Measurements from ENCODE around the gene ORAI2. TPM values are rescaled to one million over a fixed set of nuclear protein-coding genes. Genes with fewer than 3 reads are reported as not detected.
"Not testable (repeated sequence)": the region's sequence is repeated elsewhere in the genome, so short reads cannot be mapped to it uniquely, and the experiment has no call there.

Gene ORAI2
- total RNA-seq, 2 experiments from 2014 or later: 51.9 to 58.3 TPM

DNA sequence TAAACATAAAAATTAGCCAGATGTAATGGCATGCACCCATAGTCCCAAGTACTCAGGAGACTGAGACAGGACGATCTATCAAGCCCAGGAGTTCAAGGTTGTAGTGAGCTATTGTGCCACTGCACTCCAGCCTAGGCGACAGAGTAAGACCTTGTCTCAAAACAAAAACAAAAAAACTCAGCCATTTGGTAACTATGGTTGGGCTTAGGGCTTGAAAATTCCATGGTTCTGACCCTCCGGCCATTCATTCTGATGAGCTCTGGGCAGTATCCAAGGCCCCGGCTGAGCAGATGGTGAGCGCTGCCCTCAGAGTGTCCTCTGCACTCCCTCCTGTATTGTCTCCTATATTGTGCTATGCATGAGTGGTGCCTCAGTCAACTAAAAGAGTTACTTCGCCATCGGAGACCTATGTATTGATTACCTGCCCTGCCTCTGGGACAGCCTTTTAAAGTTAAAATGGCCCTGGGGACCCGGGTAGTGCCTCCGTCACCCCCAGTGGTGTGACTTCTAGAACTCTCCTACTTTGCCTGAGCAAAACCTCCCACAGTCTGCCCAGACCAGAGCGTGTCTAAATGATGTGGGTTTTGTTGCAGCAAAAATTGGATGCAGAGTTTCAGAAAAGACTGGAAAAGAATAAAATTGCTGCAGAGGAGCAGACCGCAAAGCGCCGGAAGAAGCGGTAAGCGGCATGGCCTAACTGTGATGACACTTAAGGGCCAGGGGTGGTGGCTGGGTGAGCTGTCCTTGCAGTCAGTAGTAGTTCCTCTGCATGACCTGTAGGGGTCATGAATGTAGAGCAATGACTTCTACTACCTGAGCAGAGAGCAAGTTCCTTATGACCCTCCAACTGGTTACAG, 29.1 kb upstream of the ORAI2 start:
- peak; percentile 94 for ATAC-seq (ENCODE audit: low read depth)
- H3K27ac Mint-ChIP-seq: no peak overlapping the region
- H3K27me3 Mint-ChIP-seq: no peaks in the 10 kb centered on the region
- H3K36me3 Mint-ChIP-seq: peaks cover 15% of the 10 kb centered on the region
- H3K4me1 Mint-ChIP-seq: peaks cover 10% of the 10 kb centered on the region
- POLR2A ChIA-PET: interaction anchor here (0.7 to 1.1 kb wide), 3 partner anchors 29 to 60 kb away, joined by 3 to 5 read pairs (median 3); partner anchors contain the start of gene ORAI2
- no peaks in the 10 kb centered on the region for H3K9me3 Mint-ChIP-seq
- H3K4me3 Mint-ChIP-seq: no peak overlapping the region
- DNase-seq: peak; percentile 40

DNA sequence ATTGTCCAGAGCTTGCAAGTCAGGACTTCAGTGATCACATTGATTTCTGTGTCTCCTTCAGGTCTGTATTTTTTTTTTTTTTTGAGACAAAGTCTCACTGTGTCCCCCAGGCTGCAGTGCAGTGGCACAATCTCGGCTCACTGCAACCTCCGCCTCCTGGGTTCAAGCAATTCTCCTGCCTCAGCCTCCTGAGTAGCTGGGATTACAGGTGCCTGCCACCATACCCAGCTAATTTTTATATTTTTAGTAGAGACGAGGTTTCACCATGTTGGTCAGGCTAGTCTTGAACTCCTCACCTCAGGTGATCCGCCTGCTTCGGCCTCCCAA, 28.6 kb upstream of the ORAI2 start:
- peaks cover 20% of the 10 kb centered on the region for H3K36me3 Mint-ChIP-seq
- not testable (repeated sequence) for H3K4me1 Mint-ChIP-seq; H3K9me3 Mint-ChIP-seq; DNase-seq; H3K4me3 Mint-ChIP-seq; H3K27ac Mint-ChIP-seq; H3K27me3 Mint-ChIP-seq; ATAC-seq (ENCODE audit: low read depth)
- POLR2A ChIA-PET: interaction anchor here (0.7 to 1.1 kb wide), 3 partner anchors 28 to 59 kb away, joined by 3 to 5 read pairs (median 3); partner anchors contain the start of gene ORAI2

GRCh38 chr7:102407910-102408309, 25.5 kb upstream of the ORAI2 start:
- DNase-seq (no peak), ATAC-seq (ENCODE audit: low read depth) (no peak)
- Mint-ChIP-seq H3K27me3 (no peaks in the 10 kb centered on the region), H3K9me3 (no peaks in the 10 kb centered on the region), H3K4me3 (no peak overlapping the region), H3K36me3 (peaks cover 30% of the 10 kb centered on the region), H3K4me1 (peaks cover 10% of the 10 kb centered on the region), H3K27ac (no peak overlapping the region)
- POLR2A ChIA-PET: interaction anchor here (2.0 kb wide), 1 partner anchor 19 kb away, joined by 6 read pairs; no protein-coding TSS in a partner anchor

DNA sequence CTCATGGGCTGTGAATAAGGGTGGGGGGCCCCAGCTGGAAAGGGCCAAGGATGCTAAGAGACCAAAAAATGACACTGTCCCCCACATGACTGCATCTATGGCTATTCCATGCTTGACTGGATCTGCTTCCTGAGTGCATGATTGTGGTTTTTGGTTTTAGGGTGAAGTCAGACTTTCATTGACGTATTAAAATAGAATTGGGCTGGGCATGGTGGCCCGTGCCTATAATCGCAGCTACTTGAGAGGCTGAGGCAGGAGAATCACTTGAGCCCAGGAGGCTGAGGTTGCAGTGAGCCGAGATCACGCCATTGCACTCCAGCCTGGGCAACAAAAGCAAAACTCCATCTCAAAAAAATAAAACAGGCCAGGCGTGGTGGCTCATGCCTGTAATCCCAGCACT, 24.8 kb upstream of the ORAI2 start:
- H3K36me3 Mint-ChIP-seq: peaks cover 30% of the 10 kb centered on the region
- DNase-seq; H3K27ac Mint-ChIP-seq; H3K4me3 Mint-ChIP-seq; H3K4me1 Mint-ChIP-seq; POLR2A ChIA-PET; H3K9me3 Mint-ChIP-seq; ATAC-seq (ENCODE audit: low read depth); H3K27me3 Mint-ChIP-seq: not testable (repeated sequence)

GRCh38 chr7:102409340-102409739, 24.0 kb upstream of the ORAI2 start:
- Mint-ChIP-seq H3K4me3 (no peak overlapping the region), H3K27me3 (no peaks in the 10 kb centered on the region), H3K36me3 (peaks cover 30% of the 10 kb centered on the region), H3K27ac (peak overlapping the region; percentile 63), H3K4me1 (peaks cover 10% of the 10 kb centered on the region), H3K9me3 (no peaks in the 10 kb centered on the region)
- ATAC-seq (ENCODE audit: low read depth) (no peak), DNase-seq (no peak)
- POLR2A ChIA-PET: interaction anchor here (1.7 kb wide), 1 partner anchor 17 kb away, joined by 8 read pairs; no protein-coding TSS in a partner anchor

DNA sequence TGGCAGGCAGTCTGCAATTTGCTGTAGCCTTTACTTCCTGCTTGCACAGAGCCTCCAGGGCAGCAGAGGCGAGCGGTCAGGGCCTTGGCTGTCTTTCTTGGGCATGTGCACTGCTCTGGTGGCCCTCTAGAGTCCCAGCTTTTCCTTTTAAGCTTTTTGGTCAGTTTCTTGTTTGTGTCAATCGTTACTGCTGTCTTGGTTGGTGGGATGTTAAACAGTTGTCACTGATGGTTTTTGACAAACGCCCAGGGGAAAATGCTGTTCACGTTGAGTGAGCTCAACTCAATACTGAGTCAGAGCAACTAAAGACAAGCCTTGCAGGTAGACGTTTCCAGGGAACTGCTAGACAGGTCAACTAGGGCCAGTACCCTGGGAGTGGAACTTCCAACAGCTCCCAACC, 23.3 kb upstream of the ORAI2 start:
- H3K9me3 Mint-ChIP-seq: no peaks in the 10 kb centered on the region
- peaks cover 30% of the 10 kb centered on the region for H3K36me3 Mint-ChIP-seq
- no peak overlapping the region for H3K27ac Mint-ChIP-seq
- ATAC-seq (ENCODE audit: low read depth) (no peak), DNase-seq (no peak)
- H3K4me1 Mint-ChIP-seq: peaks cover 14% of the 10 kb centered on the region
- no peaks in the 10 kb centered on the region for H3K27me3 Mint-ChIP-seq
- POLR2A ChIA-PET: interaction anchor here (1.7 kb wide), 1 partner anchor 16 kb away, joined by 8 read pairs; no protein-coding TSS in a partner anchor
- no peak overlapping the region for H3K4me3 Mint-ChIP-seq

DNA sequence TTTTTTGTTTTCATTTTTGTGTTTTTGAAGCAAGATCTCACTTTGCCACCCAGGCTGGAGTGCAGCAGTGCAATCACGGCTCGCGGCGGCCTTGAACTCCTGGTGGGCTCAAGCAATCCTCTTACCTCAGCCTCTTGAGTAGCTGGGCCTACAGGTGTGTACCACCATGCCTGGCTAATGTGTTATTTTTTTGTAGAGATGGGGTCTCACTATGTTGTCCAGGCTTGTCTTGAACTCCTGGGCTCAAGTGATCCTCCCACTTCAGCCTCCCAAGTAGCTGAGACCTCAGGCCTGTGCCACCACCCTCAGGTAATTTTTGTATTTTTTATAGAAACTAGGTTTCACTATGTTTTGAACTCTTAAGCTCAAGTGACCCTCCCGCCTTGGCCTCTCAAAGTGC, 22.5 kb upstream of the ORAI2 start:
- Mint-ChIP-seq H3K9me3 (no peaks in the 10 kb centered on the region), H3K27me3 (no peaks in the 10 kb centered on the region), H3K4me1 (peaks cover 22% of the 10 kb centered on the region), H3K27ac (no peak overlapping the region), H3K36me3 (peaks cover 28% of the 10 kb centered on the region), H3K4me3 (no peak overlapping the region)
- POLR2A ChIA-PET: interaction anchor here (1.7 kb wide), 1 partner anchor 15 kb away, joined by 8 read pairs; no protein-coding TSS in a partner anchor
- DNase-seq: no peak
- ATAC-seq (ENCODE audit: low read depth): no peak

DNA sequence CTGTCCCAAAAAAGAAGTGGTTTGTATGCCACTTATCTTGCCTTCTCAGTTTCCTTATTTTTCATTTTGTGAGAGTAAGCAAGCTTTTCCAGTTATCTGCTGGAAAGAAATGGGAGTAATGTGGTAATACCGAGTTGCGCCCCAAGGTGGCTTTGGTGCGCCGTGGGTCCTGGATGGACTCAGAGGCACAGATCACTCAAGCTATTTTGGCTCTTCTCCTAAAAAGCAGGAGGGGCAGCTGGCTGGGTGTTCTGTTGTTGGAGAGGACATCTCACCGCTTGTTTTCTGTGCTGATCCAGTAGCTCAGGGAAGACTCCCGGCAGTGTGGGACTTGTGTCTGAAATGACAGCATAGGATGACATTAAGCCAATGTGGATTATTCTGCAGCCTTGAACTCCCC, 20.8 kb upstream of the ORAI2 start:
- no peak for DNase-seq
- ATAC-seq (ENCODE audit: low read depth): peak; percentile 18
- no peak overlapping the region for H3K4me3 Mint-ChIP-seq
- POLR2A ChIA-PET: interaction anchor here (0.5 to 1.6 kb wide), 4 partner anchors 12 to 38 kb away, joined by 3 to 11 read pairs (median 4); partner anchors contain the start of gene ORAI2
- no peaks in the 10 kb centered on the region for H3K9me3 Mint-ChIP-seq
- no peaks in the 10 kb centered on the region for H3K27me3 Mint-ChIP-seq
- peak overlapping the region; percentile 51 for H3K27ac Mint-ChIP-seq
- H3K4me1 Mint-ChIP-seq: peaks cover 38% of the 10 kb centered on the region
- H3K36me3 Mint-ChIP-seq: peaks cover 33% of the 10 kb centered on the region

DNA sequence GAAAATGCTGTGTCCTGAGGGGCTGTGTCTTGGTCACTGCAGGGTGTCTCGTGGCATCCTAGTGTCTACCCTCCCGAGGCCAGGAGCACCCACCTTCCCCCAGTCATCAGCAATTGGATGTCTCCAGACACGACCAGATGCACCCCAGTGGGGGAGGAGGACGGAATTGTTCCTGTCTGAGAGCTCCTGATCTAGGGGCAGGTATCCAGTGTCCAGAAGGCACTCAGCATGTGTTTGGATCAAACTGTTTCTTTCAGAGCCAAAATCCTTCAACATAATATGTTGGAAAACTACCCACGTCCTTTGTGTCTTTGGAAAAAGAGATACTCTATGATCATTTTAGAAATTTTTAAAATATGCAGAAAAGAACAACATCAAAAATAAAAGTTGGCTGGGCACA, 20.3 kb upstream of the ORAI2 start:
- POLR2A ChIA-PET: interaction anchor here (1.0 to 1.6 kb wide), 3 partner anchors 11 to 37 kb away, joined by 3 to 11 read pairs (median 4); no protein-coding TSS in a partner anchor
- H3K4me3 Mint-ChIP-seq: no peak overlapping the region
- no peak for ATAC-seq (ENCODE audit: low read depth)
- peaks cover 33% of the 10 kb centered on the region for H3K36me3 Mint-ChIP-seq
- H3K9me3 Mint-ChIP-seq: no peaks in the 10 kb centered on the region
- no peak for DNase-seq
- no peaks in the 10 kb centered on the region for H3K27me3 Mint-ChIP-seq
- peak overlapping the region; percentile 51 for H3K27ac Mint-ChIP-seq
- peaks cover 37% of the 10 kb centered on the region for H3K4me1 Mint-ChIP-seq

- DNase-seq (no peak), ATAC-seq (ENCODE audit: low read depth) (no peak)
- H3K27ac Mint-ChIP-seq: peak overlapping the region; percentile 69
- H3K27me3 Mint-ChIP-seq: no peaks in the 10 kb centered on the region
- peaks cover 31% of the 10 kb centered on the region for H3K36me3 Mint-ChIP-seq
- peaks cover 37% of the 10 kb centered on the region for H3K4me1 Mint-ChIP-seq
- no peaks in the 10 kb centered on the region for H3K9me3 Mint-ChIP-seq
- no peak overlapping the region for H3K4me3 Mint-ChIP-seq
- POLR2A ChIA-PET: interaction anchor here (1.6 to 3.0 kb wide), 2 partner anchors 12 kb away, joined by 11 to 88 read pairs; no protein-coding TSS in a partner anchor
Observed at GRCh38 chr7:102413611-102414010, 19.8 kb upstream of the ORAI2 start.

DNA sequence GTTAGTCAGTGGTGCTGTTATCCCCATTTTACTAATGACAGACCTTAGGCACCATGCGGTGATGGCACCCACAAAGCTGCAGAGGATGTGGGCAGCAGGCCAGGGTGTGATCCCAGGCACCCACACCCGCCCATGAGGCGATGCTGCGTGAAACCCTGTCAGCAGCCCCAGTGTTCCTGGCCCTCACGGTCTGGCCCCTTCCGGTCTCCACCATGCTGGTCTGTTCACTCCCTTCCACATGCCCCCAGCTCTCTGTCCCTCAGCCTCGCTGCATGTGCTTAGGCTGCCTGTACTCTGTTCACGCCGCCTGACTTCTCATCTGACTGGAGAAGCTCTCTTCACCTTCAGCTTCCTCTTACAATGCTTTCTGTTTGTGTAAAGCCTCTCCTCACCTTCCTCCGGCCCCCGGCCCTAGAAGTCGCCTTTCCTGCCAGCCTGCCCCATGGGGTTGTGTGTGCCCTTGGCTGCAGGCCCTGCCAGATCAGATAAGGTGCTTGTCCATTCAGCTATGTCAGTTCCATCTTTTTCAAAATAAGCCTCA, 17.6 kb upstream of the ORAI2 start:
- peak; percentile 77 for DNase-seq
- peak; percentile 82 for ATAC-seq (ENCODE audit: low read depth)
- POLR2A ChIA-PET: interaction anchor here (0.6 to 3.0 kb wide), 11 partner anchors 10 to 57 kb away, joined by 3 to 88 read pairs (median 4); partner anchors contain the start of genes ALKBH4, ORAI2 and PRKRIP1
- peaks cover 43% of the 10 kb centered on the region for H3K4me1 Mint-ChIP-seq
- peak overlapping the region; percentile 85 for H3K4me3 Mint-ChIP-seq
- H3K27me3 Mint-ChIP-seq: no peaks in the 10 kb centered on the region
- peaks cover 25% of the 10 kb centered on the region for H3K36me3 Mint-ChIP-seq
- peak overlapping the region; percentile 99 for H3K27ac Mint-ChIP-seq
- no peaks in the 10 kb centered on the region for H3K9me3 Mint-ChIP-seq

GRCh38 chr7:102416406-102416805, 17.0 kb upstream of the ORAI2 start:
- POLR2A ChIA-PET: interaction anchor here (1.0 to 3.0 kb wide), 5 partner anchors 9 to 49 kb away, joined by 4 to 88 read pairs (median 7); partner anchors contain the start of genes ALKBH4, LRWD1 and ORAI2
- peaks cover 28% of the 10 kb centered on the region for H3K36me3 Mint-ChIP-seq
- H3K4me3 Mint-ChIP-seq: peak overlapping the region; percentile 85
- no peak for ATAC-seq (ENCODE audit: low read depth)
- peak overlapping the region; percentile 99 for H3K27ac Mint-ChIP-seq
- H3K27me3 Mint-ChIP-seq: no peaks in the 10 kb centered on the region
- no peaks in the 10 kb centered on the region for H3K9me3 Mint-ChIP-seq
- no peak for DNase-seq
- peaks cover 48% of the 10 kb centered on the region for H3K4me1 Mint-ChIP-seq

DNA sequence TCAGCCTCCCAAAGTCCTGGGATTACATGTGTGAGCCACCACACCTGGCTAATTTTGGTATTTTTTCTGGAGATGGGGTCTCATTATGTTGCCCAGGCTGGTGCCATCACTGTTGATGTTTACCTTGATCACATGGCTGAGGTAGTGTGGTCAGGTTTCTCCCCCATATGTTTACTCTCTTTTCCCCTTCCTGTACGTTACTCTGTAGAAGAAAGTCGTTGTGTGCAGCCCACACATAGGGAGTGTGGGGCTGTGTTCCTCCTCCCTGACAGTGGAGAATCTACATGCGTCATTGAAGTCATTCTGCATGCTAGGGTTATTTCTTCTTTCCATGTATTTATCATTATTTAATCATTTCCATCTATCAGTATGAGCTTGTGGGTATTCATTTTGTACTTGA, 16.3 kb upstream of the ORAI2 start:
- DNase-seq: no peak
- peaks cover 27% of the 10 kb centered on the region for H3K36me3 Mint-ChIP-seq

More for the DNA sequence above, 16.3 kb upstream of the ORAI2 start:
- no peak for ATAC-seq (ENCODE audit: low read depth)
- Mint-ChIP-seq H3K4me3 (peak overlapping the region; percentile 85), H3K4me1 (peaks cover 48% of the 10 kb centered on the region), H3K27me3 (no peaks in the 10 kb centered on the region), H3K9me3 (no peaks in the 10 kb centered on the region), H3K27ac (peak overlapping the region; percentile 99)
- POLR2A ChIA-PET: interaction anchor here (0.6 to 1.4 kb wide), 3 partner anchors 9 to 1163 kb away, joined by 3 to 18 read pairs (median 6); partner anchors contain the start of genes ALKBH4 and LRWD1
